IMR-90 (cell line): ENCODE results near the gene MXRA8. TPM values are rescaled to one million over a fixed set of nuclear protein-coding genes. Genes with fewer than 3 reads are reported as not detected.
A peak's percentile ranks its signal among the peaks of the same experiment; 100 is the strongest.

Experiments
- ATAC-seq: fragments of 200-7000 bp; cut with Tn5 transposase; 2 replicates; pipeline ENCODE4 v1.9.1; 2020; ENCODE audit warnings: low read depth, mild to moderate bottlenecking, moderate library complexity
- BruUV-seq: library from RNA; stranded (reverse); fragments of 400-500 nt; replicated peaks from 2 replicates; lab custom pipeline; 2021; lab: Mats Ljungman, UMichigan
- CTCF ChIA-PET: fragments of 300-600 bp; formaldehyde crosslinking; extraction: SDS; loops from one replicate; lab custom pipeline; 2021; ENCODE audit warnings: antibody characterized with exemption; lab: Yijun Ruan, JAX
- POLR2A ChIA-PET: fragments of 300-600 bp; sonication (Branson Sonifier 250); formaldehyde crosslinking; loops from one replicate; lab custom pipeline; 2022; ENCODE audit warnings: antibody characterized with exemption; ENCODE audit not compliant: unreplicated experiment; lab: Charles Lee
- DNase-seq: peaks from one replicate; pipeline ENCODE4 v3.0.0; 2013
- H2AFZ ChIP-seq: replicated peaks from 2 replicates; pipeline ENCODE3; 2013; ENCODE audit warnings: low read length, mild to moderate bottlenecking; ENCODE audit not compliant: poor library complexity
- H2AK5ac ChIP-seq: 2 replicates; pipeline ENCODE4 v1.6.1; 2013; ENCODE audit warnings: low read depth, low read length, inconsistent platforms
- H2AK9ac ChIP-seq: replicated peaks from 2 replicates; pipeline ENCODE3; 2013; ENCODE audit warnings: mild to moderate bottlenecking, low read depth, low read length, moderate library complexity; ENCODE audit not compliant: poor library complexity
- H2BK120ac ChIP-seq: 2 replicates; pipeline ENCODE4 v1.6.1; 2013; ENCODE audit warnings: low read depth, low read length, inconsistent platforms
- H2BK15ac ChIP-seq: 3 replicates; pipeline ENCODE4 v1.6.1; 2013; ENCODE audit warnings: low read depth, low read length, inconsistent platforms
- H2BK20ac ChIP-seq: 2 replicates; pipeline ENCODE4 v1.6.1; 2013; ENCODE audit warnings: low read depth, mild to moderate bottlenecking, inconsistent platforms, low read length, moderate library complexity
- H2BK5ac ChIP-seq: 2 replicates; pipeline ENCODE4 v1.6.1; 2013; ENCODE audit warnings: mild to moderate bottlenecking, low read depth, low read length, inconsistent platforms; ENCODE audit not compliant: poor library complexity, severe bottlenecking
- H3K14ac ChIP-seq: replicated peaks from 2 replicates; pipeline ENCODE4 v1.6.1; 2013; ENCODE audit warnings: low read depth, low read length, inconsistent platforms
- H3K18ac ChIP-seq: 2 replicates; pipeline ENCODE4 v1.6.1; 2013; ENCODE audit warnings: low read depth, low read length, control low read depth
- H3K23ac ChIP-seq: 2 replicates; pipeline ENCODE4 v1.6.1; 2013; ENCODE audit warnings: low read depth, low read length, inconsistent platforms
- H3K27ac ChIP-seq: 2 replicates; pipeline ENCODE4 v1.5.1; 2013; ENCODE audit warnings: mild to moderate bottlenecking, control low read depth, low read length; ENCODE audit not compliant: insufficient read depth
- H3K27me3 ChIP-seq: 2 replicates; pipeline ENCODE4 v1.6.1; 2013; ENCODE audit warnings: low read length; ENCODE audit not compliant: control insufficient read depth, insufficient read depth
- H3K36me3 ChIP-seq: 2 replicates; pipeline ENCODE4 v1.6.1; 2013; ENCODE audit warnings: low read length, mixed read lengths; ENCODE audit not compliant: control insufficient read depth, insufficient read depth
- H3K4ac ChIP-seq: 2 replicates; pipeline ENCODE4 v1.6.1; 2013; ENCODE audit warnings: low read depth, low read length, inconsistent platforms
- H3K4me1 ChIP-seq: 2 replicates; pipeline ENCODE4 v1.6.1; 2013; ENCODE audit warnings: low read length, mixed read lengths; ENCODE audit not compliant: control insufficient read depth, insufficient read depth
- H3K4me2 ChIP-seq: 2 replicates; pipeline ENCODE4 v1.6.1; 2013; ENCODE audit warnings: low read depth, mild to moderate bottlenecking, control low read depth, low read length, moderate library complexity
- H3K4me3 ChIP-seq: 2 replicates; pipeline ENCODE4 v1.5.1; 2013; ENCODE audit warnings: low read depth, mild to moderate bottlenecking, control low read depth, low read length, moderate library complexity; ENCODE audit not compliant: insufficient read depth
- H3K56ac ChIP-seq: 2 replicates; pipeline ENCODE4 v1.6.1; 2013; ENCODE audit warnings: low read length, inconsistent platforms; ENCODE audit not compliant: insufficient read depth; ENCODE audit errors: extremely low read depth
- H3K79me1 ChIP-seq, 2 experiments: 2 replicates each; pipeline ENCODE4 v1.6.1; 2013; ENCODE audit warnings: low read length in 2 of 2, inconsistent platforms in 1 of 2, low read depth in 1 of 2
- H3K9ac ChIP-seq: 2 replicates; pipeline ENCODE4 v1.6.1; 2013; ENCODE audit warnings: low read depth, low read length, control low read depth
- H3K9me1 ChIP-seq: 2 replicates; pipeline ENCODE4 v1.6.1; 2013; ENCODE audit warnings: low read length, inconsistent platforms; ENCODE audit not compliant: insufficient read depth
- H3K9me3 ChIP-seq: 2 replicates; pipeline ENCODE4 v1.6.1; 2013; ENCODE audit warnings: low read length; ENCODE audit not compliant: control insufficient read depth, insufficient read depth
- H4K20me1 ChIP-seq: 2 replicates; pipeline ENCODE4 v1.6.1; 2013; ENCODE audit warnings: low read length, inconsistent platforms; ENCODE audit not compliant: insufficient read depth
- H4K5ac ChIP-seq: 2 replicates; pipeline ENCODE4 v1.6.1; 2013; ENCODE audit warnings: mild to moderate bottlenecking, low read depth, low read length, control low read depth
- H4K8ac ChIP-seq, 2 experiments: 2 replicates each; pipeline ENCODE4 v1.6.1; 2013; ENCODE audit warnings: low read depth in 2 of 2, low read length in 2 of 2, control low read depth in 1 of 2, inconsistent platforms in 1 of 2
- H4K91ac ChIP-seq: 2 replicates; pipeline ENCODE4 v1.6.1; 2013; ENCODE audit warnings: low read depth, low read length, inconsistent platforms; ENCODE audit not compliant: insufficient read depth
- WGBS, 2 experiments: methylation state at CpG; one replicate each; pipeline versions ENCODE4 v1.1.5 to v1.1.7; 2013; ENCODE audit warnings: missing lambda C conversion rate in 2 of 2; ENCODE audit not compliant: insufficient read length in 1 of 2; ENCODE audit errors: extremely low coverage in 2 of 2; 5-methylcytosine and 5-hydroxymethylcytosine counted together
- dilution Hi-C: fragments of 300-500 bp; cut with HindIII; formaldehyde crosslinking; loops from one replicate; pipeline ENCODE4 v1.14.3; 2018; ENCODE audit warnings: low sequenced_read_pairs; ENCODE audit not compliant: unreplicated experiment
- in situ Hi-C: fragments of 300-500 bp; cut with MboI; formaldehyde crosslinking; loops from 3 replicates; pipeline ENCODE4 v1.14.3; 2019; ENCODE audit warnings: low sequenced_read_pairs, inconsistent platforms, mixed read lengths
- intact Hi-C: fragments of 100-400 bp; cut with micrococcal nuclease; formaldehyde crosslinking; loops from 2 replicates; pipeline ENCODE4 v1.10.0; 2022
- polyA plus RNA-seq, 3 experiments: library from polyadenylated mRNA; depleted of rRNA; stranded (reverse); fragments of >200 nt; gene quantifications; 2 replicates each; pipeline ENCODE4 v1.2.3, GENCODE V29; 2012; ENCODE audit warnings: low replicate concordance in 1 of 3
- total RNA-seq: library from RNA; depleted of rRNA; stranded (reverse); fragments of >200 nt; gene quantifications from 2 replicates; pipeline ENCODE4 v1.2.3, GENCODE V29; 2012
- TF ChIP-seq, protein P1 (sequence below): fragments of 150-350 bp; IDR thresholded peaks from 2 replicates; pipeline ENCODE4 v1.6.1; 2016; ENCODE audit warnings: low read depth, mild to moderate bottlenecking, low read length, moderate library complexity, borderline replicate concordance

The MXRA8 gene
- total and polyA plus RNA-seq, 2 of the 4 experiments (the other 2 are of a cell fraction) = 92.5 to 469 TPM

DNA sequence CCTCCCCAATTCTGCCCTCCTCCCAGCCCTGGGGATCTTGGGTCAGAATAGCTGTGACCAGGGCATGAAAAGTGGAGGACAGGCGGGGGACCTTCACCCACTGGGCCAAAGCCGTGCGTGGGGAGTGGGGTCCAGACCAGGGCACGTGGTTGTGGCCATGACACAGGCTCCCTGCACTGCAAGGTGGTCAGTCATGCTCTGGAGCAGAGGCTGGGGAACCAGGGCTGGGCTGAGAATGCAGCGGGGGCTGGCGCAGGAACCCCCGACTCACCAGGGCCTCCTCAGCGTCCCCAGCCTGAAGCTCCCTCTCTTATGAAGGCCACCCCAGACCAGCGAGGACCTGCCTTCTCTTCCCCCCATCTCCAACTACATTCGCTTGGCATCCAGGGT lies 11.9 kb downstream of the MXRA8 start:
- Histone ChIP-seq H3K27me3 (no peaks in the 10 kb centered on the region), H3K4me3 (no peak overlapping the region), H3K9me3 (no peaks in the 10 kb centered on the region), H4K8ac (no peak overlapping the region), H3K4ac (no peak overlapping the region), H2BK20ac (no peak overlapping the region), H3K9ac (no peak overlapping the region), H4K5ac (no peak overlapping the region), H4K91ac (no peak overlapping the region), H2BK5ac (peak overlapping the region; percentile 40), H4K20me1 (peaks cover 59% of the 10 kb centered on the region), H3K4me1 (peaks cover 31% of the 10 kb centered on the region), H3K27ac (no peak overlapping the region), H3K36me3 (peaks cover 4% of the 10 kb centered on the region; the same call in 1 of the 2 replicates), H3K56ac (no peak overlapping the region), H3K4me2 (no peak overlapping the region), H2BK120ac (no peak overlapping the region), H3K14ac (no peak overlapping the region), H2AFZ (no peak overlapping the region), H2AK9ac (no peak overlapping the region), H2AK5ac (no peak overlapping the region), H3K23ac (0 out of 2 replicates have a peak overlapping the region, but pooled peaks have one; percentile 20), H2BK15ac (no peak overlapping the region), H3K9me1 (0 out of 2 replicates have a peak, but pooled peaks cover 3% of the 10 kb centered on the region), H3K18ac (no peak overlapping the region), H3K79me1 (peaks cover 2 to 55% of the 10 kb centered on the region in 2 experiments; a peak in 3 of 4 replicates)
- TF ChIP-seq, protein P1, sequence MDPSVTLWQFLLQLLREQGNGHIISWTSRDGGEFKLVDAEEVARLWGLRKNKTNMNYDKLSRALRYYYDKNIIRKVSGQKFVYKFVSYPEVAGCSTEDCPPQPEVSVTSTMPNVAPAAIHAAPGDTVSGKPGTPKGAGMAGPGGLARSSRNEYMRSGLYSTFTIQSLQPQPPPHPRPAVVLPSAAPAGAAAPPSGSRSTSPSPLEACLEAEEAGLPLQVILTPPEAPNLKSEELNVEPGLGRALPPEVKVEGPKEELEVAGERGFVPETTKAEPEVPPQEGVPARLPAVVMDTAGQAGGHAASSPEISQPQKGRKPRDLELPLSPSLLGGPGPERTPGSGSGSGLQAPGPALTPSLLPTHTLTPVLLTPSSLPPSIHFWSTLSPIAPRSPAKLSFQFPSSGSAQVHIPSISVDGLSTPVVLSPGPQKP = no peak
- 94% methylated on average over 7 of the region's 10 CpGs; no CpG with 5 or more reads in 1 of the 2 experiments for WGBS, 2 experiments
- in situ Hi-C loops (no loop called here), dilution Hi-C loops (no loop called here), intact Hi-C loops (no loop called here)
- ChIA-PET POLR2A (interaction anchor here (0.9 kb wide), 1 partner anchor 29 kb away, joined by 3 read pairs; the partner anchor contains the start of gene AURKAIP1), CTCF (no interaction called here)
- BruUV-seq = no TSS peak
- DNase-seq (no peak), ATAC-seq (no peak)
